RWPE1 (cell line): Measurements from ENCODE around the gene AKT2.

ENCODE experiments used
- CTCF ChIA-PET: fragments of 350-600 bp; sonication (Branson Sonifier 250); formaldehyde crosslinking; extraction: SDS; loops from one replicate; lab custom pipeline; 2021; lab: Yijun Ruan, JAX
- POLR2A ChIA-PET: fragments of 400-600 bp; formaldehyde crosslinking; extraction: SDS; loops from one replicate; lab custom pipeline; 2020; ENCODE audit warnings: antibody characterized with exemption; ENCODE audit not compliant: low non-redundant PET; lab: Yijun Ruan, JAX
- DNase-seq: peaks from one replicate; pipeline ENCODE4 v3.0.0; 2012; ENCODE audit warnings: low spot score
- H3K27ac ChIP-seq: fragments of 450-650 bp; 2 replicates; pipeline ENCODE4 v1.5.1; 2017
- CTCF ChIP-seq: fragments of 450-650 bp; conservative IDR thresholded peaks from 2 replicates; pipeline ENCODE4 v1.5.1; 2017; ENCODE audit warnings: low read depth, mild to moderate bottlenecking

Gene AKT2

GRCh38 chr19:40322951-40323615 is 37.9 kb upstream of the AKT2 start:
- ChIA-PET CTCF (no interaction called here), POLR2A (no interaction called here)
- no peak for DNase-seq
- TF ChIP-seq CTCF, result no peak
- 0 out of 2 replicates have a peak overlapping the region, but pooled peaks have one; percentile 3 for H3K27ac ChIP-seq

- POLR2A ChIA-PET, result no interaction called here
- CTCF ChIA-PET, result no interaction called here
- no peak for TF ChIP-seq CTCF
- DNase-seq, result no peak
- H3K27ac ChIP-seq, result no peak overlapping the region
These were observed 37.1 kb upstream of the AKT2 start for GRCh38 chr19:40322271-40322610.

GRCh38 chr19:40321566-40322270 is 36.6 kb upstream of the AKT2 start:
- no peak for TF ChIP-seq CTCF
- no peak overlapping the region for H3K27ac ChIP-seq
- no peak for DNase-seq
- ChIA-PET POLR2A (no interaction called here), CTCF (no interaction called here)

GRCh38 chr19:40321076-40321475 is 35.9 kb upstream of the AKT2 start:
- POLR2A ChIA-PET, result no interaction called here
- no peak for DNase-seq
- CTCF ChIA-PET, result no interaction called here
- no peak for TF ChIP-seq CTCF
- no peak overlapping the region for H3K27ac ChIP-seq

- peak overlapping the region; percentile 5; the same call in 1 of the 2 replicates for H3K27ac ChIP-seq
- no peak for DNase-seq
- ChIA-PET POLR2A (no interaction called here), CTCF (no interaction called here)
- no peak for TF ChIP-seq CTCF
These were observed 35.4 kb upstream of the AKT2 start for GRCh38 chr19:40320558-40320935.

- H3K27ac ChIP-seq, result no peak overlapping the region
- TF ChIP-seq CTCF, result no peak
- no peak for DNase-seq
- ChIA-PET CTCF (interaction anchor here (1.5 kb wide), 1 partner anchor 12 kb away, joined by 7 read pairs; no protein-coding TSS in a partner anchor), POLR2A (interaction anchor here (0.6 kb wide), 1 partner anchor 107 kb away, joined by 4 read pairs; no protein-coding TSS in a partner anchor)
These were observed 32.2 kb upstream of the AKT2 start for GRCh38 chr19:40317338-40317737.
